GM21786 (cell line): ENCODE data around the gene ETDA.
"Not testable (repeated sequence)": the region's sequence is repeated elsewhere in the genome, so short reads cannot be mapped to it uniquely, and the experiment has no call there.

Experiments used
- ATAC-seq: cut with Tn5 transposase; IDR thresholded peaks from one replicate; pipeline ENCODE4 v1.9.1; 2021; ENCODE audit not compliant: unreplicated experiment

ETDA gene

DNA sequence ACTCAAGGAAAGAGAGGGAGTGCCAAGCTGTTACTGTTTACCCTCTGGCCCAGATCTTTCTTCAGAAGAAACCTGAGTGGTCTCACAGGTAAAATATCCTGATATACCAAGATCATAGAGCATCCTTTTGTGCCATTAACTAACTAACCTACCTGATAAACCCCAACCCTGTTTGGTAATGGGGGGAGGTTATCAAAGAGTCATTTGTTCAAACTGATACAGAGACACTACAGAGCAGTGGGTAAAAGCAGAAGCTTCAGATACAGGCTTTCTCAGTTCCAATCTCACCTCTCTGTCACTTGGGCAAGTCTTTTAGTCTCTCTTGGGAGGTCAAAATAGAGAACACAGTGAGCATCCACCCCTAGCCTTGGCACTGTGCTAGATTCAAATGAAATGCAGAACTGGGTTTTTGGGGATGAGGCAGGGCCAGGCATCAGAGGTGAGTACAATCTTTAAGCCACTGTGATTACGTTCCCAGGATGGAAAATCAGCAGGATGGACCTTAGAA, at the start of gene ETDA:
Gene ETDA, plus strand, starts transcription at position 51 of the 508 bp plus-strand sequence. CDS start 1,216 bp downstream, outside the sequence.
- not testable (repeated sequence) for ATAC-seq

DNA sequence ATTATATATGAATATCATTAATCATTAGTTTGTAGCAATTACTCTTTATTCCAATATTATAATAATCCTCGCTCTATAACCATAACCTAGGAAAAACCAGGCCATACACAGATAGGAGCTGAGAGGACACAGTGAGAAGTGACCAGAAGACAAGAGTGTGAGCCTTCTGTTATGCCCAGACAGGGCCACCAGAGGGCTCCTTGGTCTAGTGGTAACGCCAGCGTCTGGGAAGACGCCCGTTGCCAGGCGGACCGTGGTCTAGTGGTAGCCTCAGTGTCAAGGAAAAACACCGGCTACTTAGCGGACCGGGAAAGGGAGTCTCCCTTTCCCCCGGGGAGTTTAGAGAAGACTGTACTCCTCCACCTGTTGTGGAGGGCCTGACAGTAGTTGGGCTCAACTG, 45.4 kb upstream of the ETDA start:
- ATAC-seq = not testable (repeated sequence)

DNA sequence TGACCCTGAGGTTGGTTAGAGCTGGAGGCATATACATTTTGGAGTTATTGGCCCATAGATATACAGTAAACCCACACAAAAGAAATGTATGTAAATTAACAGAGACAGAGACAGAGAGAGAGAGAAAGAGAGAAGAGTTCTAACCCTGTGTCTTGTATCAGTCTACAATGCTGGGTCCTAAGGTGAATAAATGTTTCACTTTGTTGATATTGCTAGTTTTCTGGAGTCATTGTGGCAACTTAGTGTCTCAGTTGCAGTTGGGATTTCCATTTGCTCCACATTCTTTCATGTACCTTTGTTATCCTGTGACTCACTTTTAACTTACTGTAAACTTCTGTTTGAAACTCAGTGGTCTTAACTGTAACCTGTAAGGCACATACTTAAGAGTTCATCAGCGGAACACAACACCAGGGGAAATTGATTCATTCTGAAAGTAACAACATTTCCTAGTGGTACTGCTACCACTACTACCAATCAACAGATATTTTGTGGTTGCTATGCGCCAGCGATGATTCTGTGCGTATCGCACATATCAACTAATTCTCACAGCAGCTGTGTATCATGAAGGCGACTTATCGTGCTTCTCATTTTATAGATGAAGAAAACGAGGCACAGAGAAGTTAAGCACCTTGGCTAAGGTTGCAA, 38.5 kb upstream of the ETDA start:
- ATAC-seq = peak; percentile 74

DNA sequence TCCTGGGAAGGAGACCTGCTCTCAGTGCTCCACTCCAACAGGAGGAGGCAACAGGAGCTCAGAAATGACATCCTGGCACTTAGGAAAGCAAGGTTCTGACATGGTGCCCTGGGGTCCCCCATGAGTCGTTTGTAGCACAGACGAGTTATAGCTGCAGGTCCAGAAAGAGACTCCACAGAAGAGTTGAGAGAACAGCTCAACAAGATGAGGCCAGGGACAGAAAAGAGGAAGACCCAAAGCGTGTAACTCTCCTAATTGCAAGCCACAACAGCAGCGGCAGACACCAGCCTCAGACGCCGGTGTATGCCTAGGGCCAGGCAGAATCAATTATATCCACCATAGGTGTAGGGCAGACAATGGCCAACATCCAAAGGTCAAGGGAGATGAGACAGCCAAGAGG, 5.9 kb upstream of the ETDA start:
- not testable (repeated sequence) for ATAC-seq

DNA sequence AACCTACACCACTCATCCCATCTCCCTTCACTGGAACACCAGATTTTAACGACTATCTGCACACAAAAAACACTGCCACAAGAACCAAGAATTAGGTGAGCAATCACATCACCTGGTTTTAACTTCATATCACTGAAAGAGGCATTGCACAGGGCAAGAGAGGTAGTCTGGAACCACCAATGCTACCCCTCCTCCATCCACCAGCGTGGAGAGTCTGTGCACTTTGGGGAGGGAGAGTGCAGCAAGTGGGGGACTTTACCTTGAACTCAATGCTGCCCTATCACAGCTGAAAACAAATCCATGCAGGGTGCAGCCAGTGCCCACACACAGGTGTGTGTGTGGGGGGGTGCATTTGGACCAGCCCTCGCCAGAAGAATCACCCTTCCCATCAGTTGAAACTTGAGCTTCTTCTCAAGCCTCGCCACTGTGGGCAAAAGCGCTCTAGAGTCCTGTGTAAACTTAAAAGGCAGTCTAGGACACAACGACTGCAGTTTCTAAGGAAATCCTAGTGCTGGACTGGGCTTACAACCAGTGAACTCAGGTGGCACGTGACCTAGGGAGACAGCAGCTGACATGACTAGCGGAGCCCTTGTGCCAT, 4.3 kb downstream of the ETDA start:
- not testable (repeated sequence) for ATAC-seq

DNA sequence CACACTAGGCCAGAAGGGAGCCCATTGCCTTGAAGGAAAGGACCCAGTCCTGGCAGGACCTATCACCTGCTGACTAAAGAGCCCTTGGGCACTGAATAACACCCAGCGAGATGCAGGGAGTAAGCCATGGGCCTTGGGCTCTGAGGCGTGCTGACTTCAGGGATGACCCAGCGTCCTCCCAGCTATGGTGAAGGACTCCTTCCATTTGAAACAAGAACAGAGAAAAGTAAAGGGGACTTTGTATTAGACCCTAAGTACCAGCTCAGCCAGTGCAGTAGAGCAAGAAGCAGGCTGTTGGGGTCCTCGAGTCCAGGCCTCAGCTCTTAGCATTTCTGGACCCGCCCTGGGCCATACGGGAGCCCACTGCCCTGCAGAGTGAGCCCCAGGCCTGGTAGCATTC, 5.1 kb downstream of the ETDA start:
- no peak for ATAC-seq

DNA sequence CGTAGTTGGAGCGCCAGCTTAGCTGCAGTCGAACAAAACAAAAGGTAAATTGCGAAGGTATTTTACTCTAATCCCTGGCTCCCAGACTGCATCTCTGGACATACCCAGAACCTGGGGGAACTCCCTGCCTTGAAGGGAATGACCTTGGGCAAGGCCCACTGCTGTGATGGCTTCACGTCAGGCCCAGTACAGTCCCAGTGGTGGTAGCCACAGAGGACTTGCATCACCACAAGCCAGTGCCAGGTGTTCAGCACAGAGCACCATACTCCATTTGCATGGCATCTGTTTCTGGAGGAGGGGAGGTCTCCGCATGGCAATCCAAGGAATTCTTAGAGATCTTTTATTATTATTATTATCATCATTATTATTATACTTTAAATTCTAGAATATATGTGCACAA, 5.6 kb downstream of the ETDA start:
- ATAC-seq = no peak

DNA sequence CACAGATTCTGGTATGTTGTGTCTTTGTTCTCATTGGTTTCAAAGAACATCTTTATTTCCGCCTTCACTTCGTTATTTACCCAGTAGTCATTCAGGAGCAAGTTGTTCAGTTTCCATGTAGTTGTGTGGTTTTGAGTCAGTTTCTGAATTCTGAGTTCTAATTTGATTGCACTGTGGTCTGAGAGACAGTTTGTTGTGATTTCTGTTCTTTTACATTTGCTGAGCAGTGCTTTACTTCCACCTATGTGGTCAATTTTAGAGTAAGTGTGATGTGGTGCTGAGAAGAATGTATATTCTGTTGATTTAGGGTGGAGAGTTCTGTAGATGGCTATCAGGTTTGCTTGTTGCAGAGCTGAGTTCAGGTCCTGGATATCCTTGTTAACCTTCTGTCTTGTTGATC, 9.1 kb downstream of the ETDA start:
- not testable (repeated sequence) for ATAC-seq

DNA sequence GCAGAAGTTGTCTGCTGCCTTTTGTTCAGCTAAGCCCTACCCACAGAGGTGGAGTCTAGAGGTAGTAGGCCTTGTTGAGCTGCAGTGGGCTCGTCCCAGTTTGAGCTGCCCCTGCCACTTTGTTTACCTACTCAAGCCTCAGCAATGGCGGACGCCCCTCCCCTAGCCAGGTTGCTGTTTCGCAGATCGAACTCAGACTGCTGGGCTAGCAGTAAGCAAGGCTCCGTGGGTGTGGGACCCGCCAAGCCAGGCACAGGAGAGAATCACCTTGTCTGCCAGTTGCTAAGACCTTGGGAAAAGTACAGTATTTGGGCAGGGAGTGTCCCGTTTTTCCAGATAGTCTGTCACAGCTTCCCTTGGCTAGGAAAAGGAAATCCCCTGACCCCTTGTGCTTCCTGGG, 11.5 kb downstream of the ETDA start:
- not testable (repeated sequence) for ATAC-seq

DNA sequence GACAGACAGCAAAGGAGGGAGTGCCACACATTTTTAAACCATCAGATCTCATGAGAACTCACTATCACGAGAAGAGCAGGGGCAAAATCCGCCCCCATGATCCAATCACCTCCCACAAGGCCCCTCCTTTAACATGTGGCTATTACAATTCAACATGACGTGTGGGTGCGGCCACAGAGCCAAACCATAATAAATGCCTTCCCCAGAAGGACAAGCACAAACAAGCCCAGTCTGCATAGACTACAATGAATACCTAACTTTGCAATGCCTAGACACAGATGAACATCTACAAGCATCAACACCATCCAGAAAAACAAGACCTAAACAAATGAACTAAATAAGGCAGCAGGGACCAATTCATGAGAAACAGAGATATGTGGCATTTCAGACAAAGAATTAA, 12.3 kb downstream of the ETDA start:
- ATAC-seq = no peak

DNA sequence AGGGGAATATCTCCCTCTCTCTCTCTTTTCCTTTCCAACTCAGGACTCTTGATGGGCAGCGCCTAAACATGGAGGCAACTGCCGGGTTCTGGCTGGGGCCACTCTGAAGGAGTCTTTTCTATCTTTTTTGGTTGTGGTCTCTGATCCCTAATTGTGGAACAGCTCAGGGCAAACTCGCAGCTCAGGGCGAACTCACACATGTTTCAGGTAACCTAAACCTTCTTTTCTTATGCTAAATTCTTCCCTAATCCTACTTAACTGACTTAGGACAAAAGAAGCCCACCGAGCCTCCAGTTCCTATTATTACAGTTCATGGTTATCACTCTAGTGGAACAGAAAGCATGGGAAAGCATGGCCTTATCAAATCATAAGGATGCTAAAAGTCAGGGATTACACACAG, 21.3 kb downstream of the ETDA start:
- ATAC-seq = no peak

DNA sequence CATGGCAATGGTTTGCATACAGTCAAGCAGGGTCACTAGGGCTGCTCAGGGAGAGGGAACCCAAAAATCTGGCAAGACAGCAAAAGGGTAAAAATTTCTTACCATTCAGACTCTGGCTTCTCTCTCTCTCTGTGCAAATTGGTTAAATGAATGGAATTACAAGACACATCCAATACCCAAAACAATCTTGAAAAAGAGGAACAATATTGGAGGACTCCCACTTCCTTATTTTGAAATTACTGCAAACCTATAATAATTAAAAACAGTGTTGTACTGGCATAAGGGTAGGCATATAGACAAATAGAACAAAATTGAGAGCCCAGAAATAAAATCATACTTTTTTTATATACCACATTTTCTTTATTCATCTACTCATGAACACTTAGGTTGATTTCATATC, 24.1 kb downstream of the ETDA start:
- ATAC-seq = no peak

DNA sequence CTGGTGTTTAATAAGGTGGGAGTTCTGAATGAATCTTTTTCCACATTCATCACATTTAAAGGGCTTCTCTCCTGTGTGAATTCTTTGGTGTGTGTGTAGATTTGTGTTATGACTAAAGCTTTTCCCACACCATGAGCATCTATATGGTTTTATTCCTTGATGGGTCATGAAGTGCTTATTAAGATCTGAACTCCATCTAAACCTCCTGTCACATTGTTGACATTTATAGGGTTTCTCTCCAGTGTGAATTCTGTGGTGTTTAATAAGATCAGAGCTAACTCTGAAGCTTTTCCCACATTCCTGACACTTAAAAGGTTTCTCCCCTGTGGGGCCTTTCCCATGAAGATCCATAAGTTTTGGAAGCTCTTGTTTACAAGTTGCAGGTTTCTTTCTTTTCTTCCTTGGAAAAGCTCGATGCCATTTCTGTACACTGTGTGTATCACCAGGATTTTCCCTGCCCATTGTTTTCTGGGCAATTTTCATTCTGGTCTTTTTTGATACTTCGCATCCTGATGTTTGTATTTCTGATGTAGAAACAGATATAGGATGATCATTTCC, 35.5 kb downstream of the ETDA start:
- ATAC-seq = no peak

DNA sequence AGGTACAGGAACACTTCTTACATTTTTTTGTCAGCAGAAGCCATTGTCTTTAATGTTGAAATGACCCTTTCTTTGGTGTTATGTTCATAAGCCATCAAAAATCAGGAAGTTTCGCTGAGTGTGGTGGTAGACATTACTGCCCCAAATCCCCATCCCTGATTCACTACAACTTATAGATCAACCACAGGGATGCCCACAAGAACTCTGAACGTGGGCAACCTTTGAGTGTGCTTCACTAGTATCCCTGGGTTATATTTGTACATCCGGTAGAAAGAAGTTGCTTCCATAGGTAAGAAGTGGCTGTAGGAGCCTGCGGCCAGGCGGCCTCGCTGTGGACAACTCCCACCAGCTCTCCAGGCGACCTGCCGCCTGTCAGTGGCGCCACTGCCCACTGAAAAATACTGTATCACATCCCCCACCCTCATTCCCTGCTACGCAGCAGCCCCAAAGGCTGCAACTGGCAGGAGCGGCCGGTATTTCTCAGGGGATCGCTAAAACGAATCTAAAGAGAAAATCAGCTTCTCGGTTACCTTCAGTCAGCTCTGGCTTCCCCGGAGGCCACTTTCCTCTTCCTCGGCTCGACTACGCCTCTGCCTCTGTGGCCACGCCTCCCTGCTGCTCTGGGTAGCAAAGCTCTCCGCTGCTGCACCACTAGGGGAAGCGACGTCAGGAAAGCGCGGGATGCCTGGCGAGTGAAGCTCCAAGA, 43.5 kb downstream of the ETDA start:
- ATAC-seq = peak; percentile 95

DNA sequence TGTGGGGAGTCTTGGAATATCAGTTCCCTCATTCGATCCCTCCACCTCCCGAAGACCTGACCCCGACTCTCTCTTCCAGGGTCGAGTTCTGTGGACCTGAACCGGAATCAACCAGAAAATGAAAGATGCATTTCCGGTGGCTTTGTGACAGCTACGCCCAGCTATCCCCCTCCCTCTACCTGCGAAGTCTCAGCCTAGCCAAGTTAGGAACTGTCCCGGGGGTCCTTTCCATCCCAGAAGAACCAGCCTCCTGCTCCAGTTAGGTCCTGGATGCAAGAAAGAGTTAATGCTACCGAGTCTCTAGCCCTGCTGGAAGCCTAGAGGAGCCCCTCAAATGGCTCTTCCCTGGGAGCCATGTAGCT, 44.1 kb downstream of the ETDA start:
- peak; percentile 64 for ATAC-seq

DNA sequence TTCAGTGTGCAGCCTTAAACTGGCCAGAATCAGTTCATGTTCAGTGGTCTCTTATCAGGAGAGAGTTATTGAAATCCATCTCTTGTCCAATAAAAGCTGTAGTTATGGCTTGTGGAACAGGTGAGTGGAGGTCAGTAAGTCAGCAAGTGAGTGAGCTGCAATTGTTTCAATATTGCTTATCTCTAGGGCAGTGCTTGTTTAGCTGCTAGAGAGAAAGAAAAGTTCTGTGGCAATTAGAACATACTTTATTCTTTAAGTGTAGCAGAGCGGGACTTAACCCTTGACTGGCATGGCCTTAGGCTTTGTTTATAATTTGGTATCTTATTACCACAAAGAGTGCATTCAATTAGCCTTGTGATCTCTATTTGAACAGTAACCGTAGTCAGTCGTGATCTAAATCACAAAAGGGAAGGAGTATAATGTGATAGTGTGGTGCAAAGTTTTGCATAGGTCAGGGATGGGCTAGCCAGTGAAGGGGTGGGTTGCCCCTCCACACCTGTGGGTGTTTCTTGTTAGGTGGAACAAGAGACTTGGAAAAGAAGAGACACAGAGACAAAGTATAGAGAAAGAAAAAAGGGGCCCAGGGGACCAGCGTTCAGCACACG, 50.5 kb downstream of the ETDA start:
- ATAC-seq = no peak
